IMR-90 (cell line): Measurements from ENCODE around the gene TRIM5. TPM values are rescaled to one million over a fixed set of nuclear protein-coding genes. Genes with fewer than 3 reads are reported as not detected.

Experiments
- ATAC-seq: fragments of 200-7000 bp; cut with Tn5 transposase; 2 replicates; pipeline ENCODE4 v1.9.1; 2020; ENCODE audit warnings: low read depth, mild to moderate bottlenecking, moderate library complexity
- BruUV-seq: library from RNA; stranded (reverse); fragments of 400-500 nt; replicated peaks from 2 replicates; lab custom pipeline; 2021; lab: Mats Ljungman, UMichigan
- CTCF ChIA-PET: fragments of 300-600 bp; formaldehyde crosslinking; extraction: SDS; loops from one replicate; lab custom pipeline; 2021; ENCODE audit warnings: antibody characterized with exemption; lab: Yijun Ruan, JAX
- POLR2A ChIA-PET: fragments of 300-600 bp; sonication (Branson Sonifier 250); formaldehyde crosslinking; loops from one replicate; lab custom pipeline; 2022; ENCODE audit warnings: antibody characterized with exemption; ENCODE audit not compliant: unreplicated experiment; lab: Charles Lee
- DNase-seq: peaks from one replicate; pipeline ENCODE4 v3.0.0; 2013
- H2AFZ ChIP-seq: replicated peaks from 2 replicates; pipeline ENCODE3; 2013; ENCODE audit warnings: low read length, mild to moderate bottlenecking; ENCODE audit not compliant: poor library complexity
- H2AK5ac ChIP-seq: 2 replicates; pipeline ENCODE4 v1.6.1; 2013; ENCODE audit warnings: low read depth, low read length, inconsistent platforms
- H2AK9ac ChIP-seq: replicated peaks from 2 replicates; pipeline ENCODE3; 2013; ENCODE audit warnings: mild to moderate bottlenecking, low read depth, low read length, moderate library complexity; ENCODE audit not compliant: poor library complexity
- H2BK120ac ChIP-seq: 2 replicates; pipeline ENCODE4 v1.6.1; 2013; ENCODE audit warnings: low read depth, low read length, inconsistent platforms
- H2BK15ac ChIP-seq: 3 replicates; pipeline ENCODE4 v1.6.1; 2013; ENCODE audit warnings: low read depth, low read length, inconsistent platforms
- H2BK20ac ChIP-seq: 2 replicates; pipeline ENCODE4 v1.6.1; 2013; ENCODE audit warnings: low read depth, mild to moderate bottlenecking, inconsistent platforms, low read length, moderate library complexity
- H2BK5ac ChIP-seq: 2 replicates; pipeline ENCODE4 v1.6.1; 2013; ENCODE audit warnings: mild to moderate bottlenecking, low read depth, low read length, inconsistent platforms; ENCODE audit not compliant: poor library complexity, severe bottlenecking
- H3K14ac ChIP-seq: replicated peaks from 2 replicates; pipeline ENCODE4 v1.6.1; 2013; ENCODE audit warnings: low read depth, low read length, inconsistent platforms
- H3K18ac ChIP-seq: 2 replicates; pipeline ENCODE4 v1.6.1; 2013; ENCODE audit warnings: low read depth, low read length, control low read depth
- H3K23ac ChIP-seq: 2 replicates; pipeline ENCODE4 v1.6.1; 2013; ENCODE audit warnings: low read depth, low read length, inconsistent platforms
- H3K27ac ChIP-seq: 2 replicates; pipeline ENCODE4 v1.5.1; 2013; ENCODE audit warnings: mild to moderate bottlenecking, control low read depth, low read length; ENCODE audit not compliant: insufficient read depth
- H3K27me3 ChIP-seq: 2 replicates; pipeline ENCODE4 v1.6.1; 2013; ENCODE audit warnings: low read length; ENCODE audit not compliant: control insufficient read depth, insufficient read depth
- H3K36me3 ChIP-seq: 2 replicates; pipeline ENCODE4 v1.6.1; 2013; ENCODE audit warnings: low read length, mixed read lengths; ENCODE audit not compliant: control insufficient read depth, insufficient read depth
- H3K4ac ChIP-seq: 2 replicates; pipeline ENCODE4 v1.6.1; 2013; ENCODE audit warnings: low read depth, low read length, inconsistent platforms
- H3K4me1 ChIP-seq: 2 replicates; pipeline ENCODE4 v1.6.1; 2013; ENCODE audit warnings: low read length, mixed read lengths; ENCODE audit not compliant: control insufficient read depth, insufficient read depth
- H3K4me2 ChIP-seq: 2 replicates; pipeline ENCODE4 v1.6.1; 2013; ENCODE audit warnings: low read depth, mild to moderate bottlenecking, control low read depth, low read length, moderate library complexity
- H3K4me3 ChIP-seq: 2 replicates; pipeline ENCODE4 v1.5.1; 2013; ENCODE audit warnings: low read depth, mild to moderate bottlenecking, control low read depth, low read length, moderate library complexity; ENCODE audit not compliant: insufficient read depth
- H3K56ac ChIP-seq: 2 replicates; pipeline ENCODE4 v1.6.1; 2013; ENCODE audit warnings: low read length, inconsistent platforms; ENCODE audit not compliant: insufficient read depth; ENCODE audit errors: extremely low read depth
- H3K79me1 ChIP-seq, 2 experiments: 2 replicates each; pipeline ENCODE4 v1.6.1; 2013; ENCODE audit warnings: low read length in 2 of 2, inconsistent platforms in 1 of 2, low read depth in 1 of 2
- H3K9ac ChIP-seq: 2 replicates; pipeline ENCODE4 v1.6.1; 2013; ENCODE audit warnings: low read depth, low read length, control low read depth
- H3K9me1 ChIP-seq: 2 replicates; pipeline ENCODE4 v1.6.1; 2013; ENCODE audit warnings: low read length, inconsistent platforms; ENCODE audit not compliant: insufficient read depth
- H3K9me3 ChIP-seq: 2 replicates; pipeline ENCODE4 v1.6.1; 2013; ENCODE audit warnings: low read length; ENCODE audit not compliant: control insufficient read depth, insufficient read depth
- H4K20me1 ChIP-seq: 2 replicates; pipeline ENCODE4 v1.6.1; 2013; ENCODE audit warnings: low read length, inconsistent platforms; ENCODE audit not compliant: insufficient read depth
- H4K5ac ChIP-seq: 2 replicates; pipeline ENCODE4 v1.6.1; 2013; ENCODE audit warnings: mild to moderate bottlenecking, low read depth, low read length, control low read depth
- H4K8ac ChIP-seq, 2 experiments: 2 replicates each; pipeline ENCODE4 v1.6.1; 2013; ENCODE audit warnings: low read depth in 2 of 2, low read length in 2 of 2, control low read depth in 1 of 2, inconsistent platforms in 1 of 2
- H4K91ac ChIP-seq: 2 replicates; pipeline ENCODE4 v1.6.1; 2013; ENCODE audit warnings: low read depth, low read length, inconsistent platforms; ENCODE audit not compliant: insufficient read depth
- BHLHE40 ChIP-seq: fragments of 150-350 bp; IDR thresholded peaks from 2 replicates; pipeline ENCODE4 v1.6.1; 2016; ENCODE audit warnings: mild to moderate bottlenecking, low read depth, low read length
- CEBPB ChIP-seq: IDR thresholded peaks from 2 replicates; pipeline ENCODE4 v1.6.1; 2012; ENCODE audit warnings: low read depth, low read length, improper control_type of control experiment
- CHD1 ChIP-seq: IDR thresholded peaks from 2 replicates; pipeline ENCODE4 v1.6.1; 2012; ENCODE audit warnings: low read depth, low read length, improper control_type of control experiment
- CTCF ChIP-seq: conservative IDR thresholded peaks from 2 replicates; pipeline ENCODE4 v1.5.1; 2012; ENCODE audit warnings: mild to moderate bottlenecking, low read depth, low read length, improper control_type of control experiment
- ELK1 ChIP-seq: fragments of 150-350 bp; IDR thresholded peaks from 2 replicates; pipeline ENCODE4 v1.6.1; 2016; ENCODE audit warnings: low read depth, mild to moderate bottlenecking, low read length, moderate library complexity, borderline replicate concordance
- FOS ChIP-seq: fragments of 150-350 bp; IDR thresholded peaks from 2 replicates; pipeline ENCODE4 v1.6.1; 2016; ENCODE audit warnings: low read depth, low read length
- MAFK ChIP-seq: IDR thresholded peaks from 2 replicates; pipeline ENCODE4 v1.6.1; 2012; ENCODE audit warnings: low read depth, low read length, improper control_type of control experiment
- MAZ ChIP-seq: IDR thresholded peaks from 2 replicates; pipeline ENCODE4 v1.6.1; 2012; ENCODE audit warnings: low read depth, mild to moderate bottlenecking, low read length, improper control_type of control experiment, moderate library complexity, borderline replicate concordance
- MXI1 ChIP-seq: IDR thresholded peaks from 2 replicates; pipeline ENCODE4 v1.6.1; 2012; ENCODE audit warnings: low read depth, mild to moderate bottlenecking, low read length, moderate library complexity, borderline replicate concordance
- NFE2L2 ChIP-seq: fragments of 150-350 bp; IDR thresholded peaks from 2 replicates; pipeline ENCODE4 v1.6.1; 2016; ENCODE audit warnings: low read depth, mild to moderate bottlenecking, low read length
- POLR2A ChIP-seq: IDR thresholded peaks from 2 replicates; pipeline ENCODE4 v1.6.1; 2012; ENCODE audit warnings: mild to moderate bottlenecking, low read depth, low read length
- RAD21 ChIP-seq: IDR thresholded peaks from 2 replicates; pipeline ENCODE4 v1.6.1; 2012; ENCODE audit warnings: low read length, improper control_type of control experiment
- RCOR1 ChIP-seq: IDR thresholded peaks from 2 replicates; pipeline ENCODE4 v1.6.1; 2012; ENCODE audit warnings: mild to moderate bottlenecking, low read length, improper control_type of control experiment; ENCODE audit not compliant: insufficient replicate concordance
- RFX5 ChIP-seq: IDR thresholded peaks from 2 replicates; pipeline ENCODE4 v1.8.0; 2012; ENCODE audit warnings: low read depth, mild to moderate bottlenecking, low read length, moderate library complexity
- SMC3 ChIP-seq: fragments of 150-350 bp; IDR thresholded peaks from 2 replicates; pipeline ENCODE4 v1.6.1; 2016; ENCODE audit warnings: low read depth, mild to moderate bottlenecking, antibody characterized with exemption, low read length, moderate library complexity
- dilution Hi-C: fragments of 300-500 bp; cut with HindIII; formaldehyde crosslinking; loops from one replicate; pipeline ENCODE4 v1.14.3; 2018; ENCODE audit warnings: low sequenced_read_pairs; ENCODE audit not compliant: unreplicated experiment
- in situ Hi-C: fragments of 300-500 bp; cut with MboI; formaldehyde crosslinking; loops from 3 replicates; pipeline ENCODE4 v1.14.3; 2019; ENCODE audit warnings: low sequenced_read_pairs, inconsistent platforms, mixed read lengths
- intact Hi-C: fragments of 100-400 bp; cut with micrococcal nuclease; formaldehyde crosslinking; loops from 2 replicates; pipeline ENCODE4 v1.10.0; 2022
- polyA plus RNA-seq, 3 experiments: library from polyadenylated mRNA; depleted of rRNA; stranded (reverse); fragments of >200 nt; gene quantifications; 2 replicates each; pipeline ENCODE4 v1.2.3, GENCODE V29; 2012; ENCODE audit warnings: low replicate concordance in 1 of 3
- total RNA-seq: library from RNA; depleted of rRNA; stranded (reverse); fragments of >200 nt; gene quantifications from 2 replicates; pipeline ENCODE4 v1.2.3, GENCODE V29; 2012
- TF ChIP-seq, protein P1 (sequence below): fragments of 150-350 bp; IDR thresholded peaks from 2 replicates; pipeline ENCODE4 v1.6.1; 2017; ENCODE audit warnings: mild to moderate bottlenecking, antibody characterized with exemption, low read length, low read depth

Gene TRIM5
- total and polyA plus RNA-seq, 2 of the 4 experiments (the other 2 are of a cell fraction) = 32.6 to 49.1 TPM

DNA sequence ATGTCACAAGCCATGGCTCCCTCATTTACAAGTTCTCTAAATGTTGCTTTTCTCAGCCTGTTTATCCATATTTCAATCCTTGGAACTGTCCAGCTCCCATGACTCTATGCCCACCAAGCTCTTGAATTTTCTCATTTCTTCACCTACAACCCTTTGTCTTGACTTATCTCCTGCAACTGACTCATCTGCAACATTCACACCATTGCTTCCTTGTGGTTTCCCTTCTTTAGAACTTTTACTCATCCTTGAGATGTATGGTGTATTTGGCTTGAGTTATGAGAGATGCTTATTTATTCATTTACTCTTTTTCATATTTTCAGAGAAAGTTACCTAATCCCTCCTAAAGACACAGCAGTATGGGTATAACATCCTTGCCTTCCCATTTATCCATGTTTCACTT is 41.3 kb downstream of the TRIM5 start:
- POLR2A ChIA-PET = interaction anchor here (0.5 kb wide), 1 partner anchor 9 kb away, joined by 3 read pairs; no protein-coding TSS in a partner anchor
- no peak overlapping the region for H4K5ac ChIP-seq
- ATAC-seq (no peak), DNase-seq (no peak)
- no peaks in the 10 kb centered on the region for H3K27me3 ChIP-seq
- H3K14ac ChIP-seq = no peak overlapping the region
- H3K4ac ChIP-seq = no peak overlapping the region
- BruUV-seq = TSS peak; percentile 77
- intact Hi-C loops (no loop called here), in situ Hi-C loops (no loop called here), dilution Hi-C loops (no loop called here)
- no peak overlapping the region for H3K4me3 ChIP-seq
- no peak overlapping the region for H3K27ac ChIP-seq
- no peaks in the 10 kb centered on the region for H3K9me3 ChIP-seq
- TF ChIP-seq ELK1 (no peak), RFX5 (no peak), CEBPB (no peak), FOS (no peak), MAFK (no peak), POLR2A (no peak), NFE2L2 (no peak), MXI1 (no peak), CTCF (no peak), SMC3 (no peak), BHLHE40 (no peak), RAD21 (no peak), CHD1 (no peak), RCOR1 (no peak), MAZ (no peak)
- TF ChIP-seq, protein P1, sequence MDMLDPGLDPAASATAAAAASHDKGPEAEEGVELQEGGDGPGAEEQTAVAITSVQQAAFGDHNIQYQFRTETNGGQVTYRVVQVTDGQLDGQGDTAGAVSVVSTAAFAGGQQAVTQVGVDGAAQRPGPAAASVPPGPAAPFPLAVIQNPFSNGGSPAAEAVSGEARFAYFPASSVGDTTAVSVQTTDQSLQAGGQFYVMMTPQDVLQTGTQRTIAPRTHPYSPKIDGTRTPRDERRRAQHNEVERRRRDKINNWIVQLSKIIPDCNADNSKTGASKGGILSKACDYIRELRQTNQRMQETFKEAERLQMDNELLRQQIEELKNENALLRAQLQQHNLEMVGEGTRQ = no peak
- H4K91ac ChIP-seq = no peak overlapping the region
- H2BK20ac ChIP-seq = no peak overlapping the region
- H2BK5ac ChIP-seq = no peak overlapping the region
- H3K9me1 ChIP-seq = no peaks in the 10 kb centered on the region
- H4K8ac ChIP-seq = no peak overlapping the region
- H2AFZ ChIP-seq = no peak overlapping the region
- no peak overlapping the region for H3K4me2 ChIP-seq
- H3K79me1 ChIP-seq = no peaks in the 10 kb centered on the region
- H3K4me1 ChIP-seq = 0 out of 2 replicates have a peak, but pooled peaks cover 1% of the 10 kb centered on the region
- H3K56ac ChIP-seq = no peak overlapping the region
- no peak overlapping the region for H3K23ac ChIP-seq
- no peak overlapping the region for H2BK120ac ChIP-seq
- H4K20me1 ChIP-seq = no peaks in the 10 kb centered on the region
- H2AK9ac ChIP-seq = no peak overlapping the region
- no peak overlapping the region for H2AK5ac ChIP-seq
- no peak overlapping the region for H3K9ac ChIP-seq
- peaks cover 3% of the 10 kb centered on the region for H3K36me3 ChIP-seq
- H3K18ac ChIP-seq = no peak overlapping the region
- CTCF ChIA-PET = no interaction called here
- H2BK15ac ChIP-seq = no peak overlapping the region
